Occipital lobe (tissue), 2 donors: ENCODE measurements around the gene TMEM187. TPM values are rescaled to one million over a fixed set of nuclear protein-coding genes. Genes with fewer than 3 reads are reported as not detected.
A peak's percentile ranks its signal among the peaks of the same experiment; 100 is the strongest.

Experiments
- DNase-seq: peaks from one replicate; lab custom pipeline; 2025; lab: John Stamatoyannopoulos, UW
- total RNA-seq: library from RNA; depleted of rRNA; stranded (reverse); fragments of >200 nt; gene quantifications from one replicate; pipeline ENCODE4 v1.2.3, GENCODE V29; 2014

TMEM187 gene
- total RNA-seq, 1 donor from 2014 or later: 2.7 TPM

GRCh38 chrX:153934762-153935325 lies 37.7 kb upstream of the TMEM187 start, which contains the start of gene NAA10:
Gene NAA10, minus strand, starts transcription at chrX:153935037. Its CDS starts 133 bp downstream, at chrX:153934904.
- DNase-seq: peak; percentile 61

- no peak for DNase-seq
Measured at GRCh38 chrX:153935326-153935851, 37.2 kb upstream of the TMEM187 start.

GRCh38 chrX:153937056-153937455 lies 35.5 kb upstream of the TMEM187 start:
- DNase-seq: no peak

GRCh38 chrX:153938226-153938786 lies 34.2 kb upstream of the TMEM187 start:
- no peak for DNase-seq

- DNase-seq: no peak
Measured at GRCh38 chrX:153939573-153939972, 33.0 kb upstream of the TMEM187 start.

- DNase-seq: no peak
Measured at GRCh38 chrX:153941336-153942252, 31.0 kb upstream of the TMEM187 start.

GRCh38 chrX:153944140-153944799 lies 28.3 kb upstream of the TMEM187 start, which contains the start of gene RENBP:
Gene RENBP, minus strand, starts transcription at chrX:153944643. Its CDS starts 33 bp downstream, at chrX:153944610.
- DNase-seq: no peak

GRCh38 chrX:153944800-153945150 lies 27.8 kb upstream of the TMEM187 start:
- no peak for DNase-seq

- DNase-seq: no peak
Measured at GRCh38 chrX:153945956-153946943, 26.3 kb upstream of the TMEM187 start.

- no peak for DNase-seq
Measured at GRCh38 chrX:153947009-153947769, 25.4 kb upstream of the TMEM187 start.

- no peak for DNase-seq
Measured at GRCh38 chrX:153948002-153948466, 24.5 kb upstream of the TMEM187 start.

- DNase-seq: no peak
Measured at GRCh38 chrX:153948847-153949805, 23.4 kb upstream of the TMEM187 start.

- no peak for DNase-seq
Measured at GRCh38 chrX:153950127-153950526, 22.4 kb upstream of the TMEM187 start.

- no peak for DNase-seq
Measured at GRCh38 chrX:153951683-153952372, 20.7 kb upstream of the TMEM187 start.

- no peak for DNase-seq
Measured at GRCh38 chrX:153952373-153953026, 20.1 kb upstream of the TMEM187 start.

- DNase-seq: peak; percentile 35
Measured at GRCh38 chrX:153953342-153953830, 19.2 kb upstream of the TMEM187 start.
